Liver (tissue), 9 donors: ENCODE measurements around the gene PTCD2. TPM values are rescaled to one million over a fixed set of nuclear protein-coding genes. Genes with fewer than 3 reads are reported as not detected.

ENCODE experiments used
- DNase-seq: peaks from one replicate; pipeline ENCODE4 v3.0.0-alpha.2; 2017; ENCODE audit warnings: low spot score
- H3K27ac ChIP-seq, 2 donors: one replicate each; pipeline ENCODE4 v1.7.0; 2013; ENCODE audit warnings: inconsistent platforms in 2 of 2, low read length in 2 of 2, control low read depth in 1 of 2, low read depth in 1 of 2, mild to moderate bottlenecking in 1 of 2
- H3K27me3 ChIP-seq, 4 donors: one replicate each; pipeline versions ENCODE4 v1.6.1 to v1.7.0; 2013; ENCODE audit warnings: low read length in 3 of 4, inconsistent platforms in 1 of 4, mild to moderate bottlenecking in 1 of 4, moderate library complexity in 1 of 4; ENCODE audit not compliant: control insufficient read depth in 4 of 4, insufficient read depth in 4 of 4
- H3K36me3 ChIP-seq, 4 donors: one replicate each; pipeline versions ENCODE4 v1.6.1 to v1.7.0; 2013; ENCODE audit warnings: low read length in 3 of 4, mild to moderate bottlenecking in 3 of 4, low read depth in 1 of 4, moderate library complexity in 1 of 4; ENCODE audit not compliant: control insufficient read depth in 4 of 4, insufficient read depth in 3 of 4
- H3K4me1 ChIP-seq, 4 donors: one replicate each; pipeline versions ENCODE4 v1.6.1 to v1.7.0; 2013; ENCODE audit warnings: low read length in 3 of 4, mild to moderate bottlenecking in 3 of 4, moderate library complexity in 1 of 4; ENCODE audit not compliant: control insufficient read depth in 4 of 4, insufficient read depth in 4 of 4
- H3K4me3 ChIP-seq, 3 donors: one replicate each; pipeline versions ENCODE4 v1.6.1 to v1.7.0; 2013; ENCODE audit warnings: low read length in 3 of 3, control low read depth in 1 of 3, low read depth in 1 of 3, mild to moderate bottlenecking in 1 of 3
- H3K9ac ChIP-seq, 2 donors: one replicate each; pipeline ENCODE4 v1.7.0; 2013; ENCODE audit warnings: low read length in 2 of 2, mild to moderate bottlenecking in 2 of 2, moderate library complexity in 2 of 2, control low read depth in 1 of 2, low read depth in 1 of 2
- H3K9me3 ChIP-seq, 4 donors: one replicate each; pipeline versions ENCODE4 v1.6.1 to v1.7.0; 2013; ENCODE audit warnings: low read length in 3 of 4; ENCODE audit not compliant: control insufficient read depth in 4 of 4
- ATF3 ChIP-seq: IDR thresholded peaks from 2 replicates; pipeline ENCODE4 v1.6.1; 2016; ENCODE audit warnings: antibody characterized with exemption
- CTCF ChIP-seq: fragments of 150-350 bp; IDR thresholded peaks from 2 replicates; pipeline ENCODE4 v1.5.1; 2017; ENCODE audit warnings: improper control_type of control experiment, low read depth, low read length; ENCODE audit not compliant: missing input control
- EGR1 ChIP-seq, 2 donors: IDR thresholded peaks; 2 replicates each; pipeline ENCODE4 v1.6.1; 2016 to 2018; ENCODE audit warnings: antibody characterized with exemption in 2 of 2, low read depth in 2 of 2
- FOXA1 ChIP-seq: IDR thresholded peaks from 2 replicates; pipeline ENCODE4 v1.6.1; 2016; ENCODE audit warnings: antibody characterized with exemption
- FOXA2 ChIP-seq: IDR thresholded peaks from 2 replicates; pipeline ENCODE4 v1.6.1; 2016; ENCODE audit warnings: antibody characterized with exemption
- GABPA ChIP-seq, 2 donors: IDR thresholded peaks in 1 of 2; conservative IDR thresholded peaks in 1 of 2; 2 replicates each; pipeline ENCODE4 v1.6.1; 2016; ENCODE audit warnings: antibody characterized with exemption in 2 of 2, mild to moderate bottlenecking in 1 of 2, moderate library complexity in 1 of 2
- HNF4A ChIP-seq, 2 donors: conservative IDR thresholded peaks; 2 replicates each; pipeline ENCODE4 v1.6.1; 2016; ENCODE audit warnings: antibody characterized with exemption in 2 of 2, mild to moderate bottlenecking in 2 of 2
- HNF4G ChIP-seq: IDR thresholded peaks from 2 replicates; pipeline ENCODE4 v1.6.1; 2016; ENCODE audit warnings: antibody characterized with exemption
- JUND ChIP-seq, 2 donors: IDR thresholded peaks; 2 replicates each; pipeline ENCODE4 v1.6.1; 2016; ENCODE audit warnings: antibody characterized with exemption in 2 of 2
- MAX ChIP-seq: IDR thresholded peaks from 2 replicates; pipeline ENCODE4 v1.6.1; 2016; ENCODE audit warnings: antibody characterized with exemption
- NR2F2 ChIP-seq: IDR thresholded peaks from 2 replicates; pipeline ENCODE4 v1.6.1; 2016; ENCODE audit warnings: antibody characterized with exemption
- RAD21 ChIP-seq, 2 donors: IDR thresholded peaks; 2 replicates each; pipeline ENCODE4 v1.6.1; 2016; ENCODE audit warnings: antibody characterized with exemption in 2 of 2, mild to moderate bottlenecking in 2 of 2
- REST ChIP-seq: IDR thresholded peaks from 2 replicates; pipeline ENCODE4 v1.6.1; 2016; ENCODE audit warnings: antibody characterized with exemption, mild to moderate bottlenecking
- RXRA ChIP-seq, 2 donors: IDR thresholded peaks; 2 replicates each; pipeline ENCODE4 v1.6.1; 2017 to 2018; ENCODE audit warnings: antibody characterized with exemption in 2 of 2, mild to moderate bottlenecking in 1 of 2
- SP1 ChIP-seq: IDR thresholded peaks from 2 replicates; pipeline ENCODE4 v1.6.1; 2018; ENCODE audit warnings: antibody characterized with exemption, mild to moderate bottlenecking
- TAF1 ChIP-seq: conservative IDR thresholded peaks from 2 replicates; pipeline ENCODE4 v1.6.1; 2016; ENCODE audit warnings: antibody characterized with exemption, mild to moderate bottlenecking
- YY1 ChIP-seq: IDR thresholded peaks from 2 replicates; pipeline ENCODE4 v1.6.1; 2016; ENCODE audit warnings: antibody characterized with exemption, mild to moderate bottlenecking
- ZBTB33 ChIP-seq: IDR thresholded peaks from 2 replicates; pipeline ENCODE4 v1.6.1; 2016; ENCODE audit warnings: antibody characterized with exemption
- WGBS: extraction: QIAGEN DNeasy Blood & Tissue Kit; methylation state at CpG from one replicate; pipeline ENCODE4 v1.1.7; 2013; 5-methylcytosine and 5-hydroxymethylcytosine counted together
- polyA plus RNA-seq, 2 donors: library from polyadenylated mRNA; stranded (reverse) in 1 of 2; unstranded in 1 of 2; fragments of 200-250 nt in 1 of 2; fragments of >200 nt in 1 of 2; fragmentation: Nextera tagmentation in 1 of 2; extraction: Ambion mirVana in 1 of 2; gene quantifications; one replicate each; pipeline versions ENCODE4 v1.2.1 to v1.2.3, GENCODE V29; 2013 to 2015
- total RNA-seq, 2 donors: library from RNA; depleted of rRNA; stranded (reverse); fragments of >200 nt; gene quantifications; one replicate each; pipeline ENCODE4 v1.2.3, GENCODE V29; 2014
- donor health status: healthy.
- donor health status: healthy.
- donor health status: healthy.
- donor health status: healthy.
- donor health status: healthy.

The PTCD2 gene
- total and polyA plus RNA-seq, 4 donors: 4.4 to 5.9 (median 5.2) TPM

GRCh38 chr5:72407078-72407477 lies 86.9 kb downstream of the PTCD2 start:
- whole genome bisulfite sequencing: 84% methylated on average over 3 of the region's 3 CpGs
- TF ChIP-seq ATF3: no peak
- no peak for TF ChIP-seq RXRA (IDR thresholded peaks at IDR 0.05)
- TF ChIP-seq GABPA (IDR thresholded peaks at IDR 0.05 in 1 of 2, conservative IDR thresholded peaks at IDR 0.05 in 1 of 2): no peak
- TF ChIP-seq HNF4G: no peak
- TF ChIP-seq JUND (IDR thresholded peaks at IDR 0.05): no peak
- TF ChIP-seq YY1: no peak
- TF ChIP-seq FOXA2: no peak
- no peak for TF ChIP-seq TAF1
- TF ChIP-seq NR2F2: no peak
- TF ChIP-seq CTCF: no peak
- no peak for TF ChIP-seq RAD21 (IDR thresholded peaks at IDR 0.05)
- TF ChIP-seq EGR1 (IDR thresholded peaks at IDR 0.05; ENCODE audit: low read depth in 2 of 2): no peak
- TF ChIP-seq SP1: no peak
- no peak for TF ChIP-seq FOXA1
- no peak for TF ChIP-seq ZBTB33
- TF ChIP-seq REST: no peak
- TF ChIP-seq MAX: no peak
- no peak for TF ChIP-seq HNF4A (conservative IDR thresholded peaks at IDR 0.05)
- Histone ChIP-seq H3K27me3 (no peaks in the 10 kb centered on the region), H3K4me3 (no peak overlapping the region), H3K9ac (no peak overlapping the region), H3K27ac (no peak overlapping the region), H3K36me3 (no peaks in the 10 kb centered on the region), H3K9me3 (peaks cover under 1 to 2% (median under 1%) of the 10 kb centered on the region in 4 donors), H3K4me1 (no peaks in the 10 kb centered on the region)
- DNase-seq: no peak

GRCh38 chr5:72407541-72407940 lies 87.4 kb downstream of the PTCD2 start:
- H3K36me3 ChIP-seq: no peaks in the 10 kb centered on the region
- no peak overlapping the region for H3K4me3 ChIP-seq
- no peaks in the 10 kb centered on the region for H3K9me3 ChIP-seq
- H3K9ac ChIP-seq: no peak overlapping the region
- H3K4me1 ChIP-seq: no peaks in the 10 kb centered on the region
- no peak for DNase-seq
- H3K27me3 ChIP-seq: no peaks in the 10 kb centered on the region
- TF ChIP-seq REST (no peak), HNF4A (conservative IDR thresholded peaks at IDR 0.05) (no peak), ATF3 (no peak), CTCF (no peak), TAF1 (no peak), EGR1 (IDR thresholded peaks at IDR 0.05; ENCODE audit: low read depth in 2 of 2) (no peak), FOXA2 (no peak)
- WGBS: 79% methylated on average over 2 of the region's 2 CpGs
- no peak overlapping the region for H3K27ac ChIP-seq
